ENCODE data around the gene SLC22A16.

The SLC22A16 gene

GRCh38 chr6:110520992-110521543, 44.7 kb upstream of the SLC22A16 start:
- Histone ChIP-seq H3K4me3 (ENCODE audit: low read depth, low read length) (no peak overlapping the region), H3K27ac (no peak overlapping the region), H3K27me3 (replicated peaks) (no peaks in the 10 kb centered on the region), H3K36me3 (replicated peaks) (no peaks in the 10 kb centered on the region)
- DNase-seq: no peak
- TF ChIP-seq, protein P1, sequence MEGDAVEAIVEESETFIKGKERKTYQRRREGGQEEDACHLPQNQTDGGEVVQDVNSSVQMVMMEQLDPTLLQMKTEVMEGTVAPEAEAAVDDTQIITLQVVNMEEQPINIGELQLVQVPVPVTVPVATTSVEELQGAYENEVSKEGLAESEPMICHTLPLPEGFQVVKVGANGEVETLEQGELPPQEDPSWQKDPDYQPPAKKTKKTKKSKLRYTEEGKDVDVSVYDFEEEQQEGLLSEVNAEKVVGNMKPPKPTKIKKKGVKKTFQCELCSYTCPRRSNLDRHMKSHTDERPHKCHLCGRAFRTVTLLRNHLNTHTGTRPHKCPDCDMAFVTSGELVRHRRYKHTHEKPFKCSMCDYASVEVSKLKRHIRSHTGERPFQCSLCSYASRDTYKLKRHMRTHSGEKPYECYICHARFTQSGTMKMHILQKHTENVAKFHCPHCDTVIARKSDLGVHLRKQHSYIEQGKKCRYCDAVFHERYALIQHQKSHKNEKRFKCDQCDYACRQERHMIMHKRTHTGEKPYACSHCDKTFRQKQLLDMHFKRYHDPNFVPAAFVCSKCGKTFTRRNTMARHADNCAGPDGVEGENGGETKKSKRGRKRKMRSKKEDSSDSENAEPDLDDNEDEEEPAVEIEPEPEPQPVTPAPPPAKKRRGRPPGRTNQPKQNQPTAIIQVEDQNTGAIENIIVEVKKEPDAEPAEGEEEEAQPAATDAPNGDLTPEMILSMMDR (IDR thresholded peaks at IDR 0.05; ENCODE audit: low read depth, low read length, missing control alignments): no peak
- in situ Hi-C loops (cut with HindIII; ENCODE audit: low pct_ligation_motif_present, low sequenced_read_pairs): no loop called here

DNA sequence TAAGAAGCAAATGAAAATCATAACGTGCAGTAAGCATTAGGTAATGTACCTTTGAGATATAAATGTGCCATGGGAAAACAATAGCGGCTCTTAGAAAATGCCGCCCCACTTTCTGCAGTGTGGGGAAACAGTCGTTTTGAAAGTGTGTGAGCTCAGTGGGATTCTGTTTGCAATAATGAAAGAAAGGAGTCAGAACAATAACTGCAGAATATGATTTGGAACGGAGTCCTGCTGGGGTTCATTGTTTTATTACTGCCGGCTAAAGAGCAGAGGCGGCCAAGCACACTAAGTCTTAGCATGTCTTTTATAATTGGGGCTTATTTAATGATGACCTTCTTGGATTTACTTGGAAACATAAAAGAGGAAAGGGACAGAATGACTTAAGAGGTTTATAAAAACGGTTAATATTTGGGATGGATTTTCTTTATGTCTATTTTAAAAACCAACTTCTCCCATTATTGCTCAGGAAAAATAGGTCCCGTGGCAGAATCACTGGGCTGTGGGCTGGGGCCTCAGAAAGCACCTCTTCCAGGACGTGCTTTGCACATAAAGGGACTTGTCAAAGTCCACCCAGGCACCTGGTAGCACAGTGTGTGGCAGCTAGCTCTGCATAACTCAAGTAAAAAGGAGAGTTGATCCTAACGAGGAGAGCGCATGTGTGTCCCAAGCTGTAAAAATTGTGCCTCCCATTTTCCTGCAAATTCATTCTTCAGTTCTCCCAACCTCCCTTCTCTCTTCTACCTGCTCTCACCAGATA, 44.0 kb upstream of the SLC22A16 start:
- Histone ChIP-seq H3K27ac (no peak overlapping the region), H3K36me3 (replicated peaks) (no peaks in the 10 kb centered on the region), H3K4me3 (ENCODE audit: low read depth, low read length) (no peak overlapping the region), H3K27me3 (replicated peaks) (no peaks in the 10 kb centered on the region)
- no peak for DNase-seq
- in situ Hi-C loops (cut with HindIII; ENCODE audit: low pct_ligation_motif_present, low sequenced_read_pairs): no loop called here
- TF ChIP-seq, protein P1 (IDR thresholded peaks at IDR 0.05; ENCODE audit: low read depth, low read length, missing control alignments): no peak

GRCh38 chr6:110517601-110518281, 41.3 kb upstream of the SLC22A16 start:
- TF ChIP-seq, protein P1 (IDR thresholded peaks at IDR 0.05; ENCODE audit: low read depth, low read length, missing control alignments): no peak

GRCh38 chr6:110517034-110517433, 40.6 kb upstream of the SLC22A16 start:
- Histone ChIP-seq H3K4me3 (ENCODE audit: low read depth, low read length) (no peak overlapping the region), H3K27me3 (replicated peaks) (no peaks in the 10 kb centered on the region), H3K27ac (no peak overlapping the region), H3K36me3 (replicated peaks) (no peaks in the 10 kb centered on the region)
- no peak for DNase-seq
- TF ChIP-seq, protein P1 (IDR thresholded peaks at IDR 0.05; ENCODE audit: low read depth, low read length, missing control alignments): no peak
- in situ Hi-C loops (cut with HindIII; ENCODE audit: low pct_ligation_motif_present, low sequenced_read_pairs): no loop called here

More at GRCh38 chr6:110517601-110518281, 41.3 kb upstream of the SLC22A16 start:
- Histone ChIP-seq H3K27me3 (replicated peaks) (no peaks in the 10 kb centered on the region), H3K36me3 (replicated peaks) (no peaks in the 10 kb centered on the region), H3K4me3 (ENCODE audit: low read depth, low read length) (no peak overlapping the region), H3K27ac (no peak overlapping the region)
- DNase-seq: no peak
- in situ Hi-C loops (cut with HindIII; ENCODE audit: low pct_ligation_motif_present, low sequenced_read_pairs): no loop called here

DNA sequence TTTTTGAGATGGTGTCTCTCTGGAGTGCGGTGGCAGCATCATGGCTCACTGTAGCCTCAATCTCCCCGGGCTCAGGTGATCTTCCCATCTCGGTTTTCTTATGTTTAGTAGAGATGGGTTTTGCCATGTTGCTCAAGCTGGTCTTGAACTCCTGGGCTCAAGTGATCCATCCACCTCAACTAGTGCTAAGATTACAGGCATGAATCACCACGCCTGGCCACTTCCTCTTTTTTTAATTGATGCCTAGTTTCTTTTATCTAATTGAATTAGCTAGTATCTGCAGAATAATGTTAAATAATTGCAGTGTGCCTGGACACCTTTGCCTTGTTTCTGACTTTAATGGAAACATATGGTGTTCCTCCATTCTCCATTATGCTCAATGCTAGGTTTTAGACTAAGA, 38.4 kb upstream of the SLC22A16 start:
- TF ChIP-seq, protein P1 (IDR thresholded peaks at IDR 0.05; ENCODE audit: low read depth, low read length, missing control alignments): no peak
- H3K36me3 ChIP-seq (replicated peaks): no peaks in the 10 kb centered on the region
- in situ Hi-C loops (cut with HindIII; ENCODE audit: low pct_ligation_motif_present, low sequenced_read_pairs): no loop called here
- no peak overlapping the region for H3K27ac ChIP-seq
- H3K4me3 ChIP-seq (ENCODE audit: low read depth, low read length): no peak overlapping the region
- H3K27me3 ChIP-seq (replicated peaks): no peaks in the 10 kb centered on the region
- no peak for DNase-seq
